Astrocyte (in vitro differentiated cells and primary cell): ENCODE results near the gene POU3F1.

Source experiments
- CTCF ChIP-seq: IDR thresholded peaks from 2 replicates; pipeline ENCODE4 v1.5.1; 2011; ENCODE audit warnings: low read depth, mild to moderate bottlenecking, inconsistent platforms, low read length, moderate library complexity; ENCODE audit not compliant: insufficient read depth
- EZH2 ChIP-seq: IDR thresholded peaks from 2 replicates; pipeline ENCODE4 v1.6.1; 2012; ENCODE audit warnings: mild to moderate bottlenecking, low read length, inconsistent platforms; ENCODE audit not compliant: insufficient read depth

DNA sequence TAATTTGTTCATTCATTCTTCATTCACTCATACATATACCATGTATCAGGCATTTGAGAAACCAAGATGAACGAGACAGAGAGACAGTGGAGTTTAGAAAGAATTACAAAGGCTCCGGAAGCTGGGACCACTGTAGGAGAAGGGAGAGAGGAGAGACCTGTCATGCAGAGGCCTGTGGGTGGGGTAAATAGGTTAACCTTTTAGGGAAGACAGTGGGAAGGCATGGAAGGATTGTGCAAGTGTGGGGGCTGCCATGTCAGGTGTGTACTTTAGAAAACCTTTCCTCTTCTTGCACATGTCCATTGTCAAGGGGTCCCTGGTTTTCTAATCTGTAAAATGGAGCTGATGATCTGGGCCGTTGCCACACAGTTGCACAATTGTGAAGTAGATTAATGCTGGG lies 44.2 kb upstream of the POU3F1 start:
- no peak for TF ChIP-seq CTCF
- TF ChIP-seq EZH2 = no peak
